Tibial artery (tissue), 4 donors: Measurements from ENCODE around the gene ERCC1.
A peak's percentile ranks its signal among the peaks of the same experiment; 100 is the strongest.

Experiments
- DNase-seq, 2 donors: peaks; one replicate each; pipeline ENCODE4 v3.0.0-alpha.2; 2019
- H3K27ac ChIP-seq, 2 donors: fragments of 200-600 bp; sonication (generic) in 1 of 2; 1 replicate in 1 of 2; 2 replicates in 1 of 2; pipeline ENCODE4 v1.5.1; 2018 to 2019; ENCODE audit warnings: mild to moderate bottlenecking in 1 of 2
- H3K27me3 ChIP-seq, 2 donors: fragments of 200-600 bp; sonication (generic) in 1 of 2; one replicate each; pipeline versions ENCODE4 v1.5.1 to v1.6.0; 2016 to 2019
- H3K36me3 ChIP-seq, 3 donors: fragments of 200-600 bp; sonication (generic) in 2 of 3; one replicate each; pipeline ENCODE4 v1.5.1; 2016 to 2019; ENCODE audit warnings: mild to moderate bottlenecking in 2 of 3
- H3K4me1 ChIP-seq, 4 donors: fragments of 200-600 bp; sonication (generic) in 2 of 4; 1 replicate in 3 of 4; 2 replicates in 1 of 4; pipeline ENCODE4 v1.5.1; 2016 to 2019
- H3K4me3 ChIP-seq, 2 donors: fragments of 200-600 bp; sonication (generic) in 1 of 2; 1 replicate in 1 of 2; 2 replicates in 1 of 2; pipeline ENCODE4 v1.5.1; 2018 to 2019; ENCODE audit warnings: mild to moderate bottlenecking in 2 of 2
- H3K9me3 ChIP-seq, 3 donors: fragments of 200-600 bp; sonication (generic) in 1 of 3; one replicate each; pipeline ENCODE4 v1.5.1; 2016 to 2019
- intact Hi-C: fragments of 100-400 bp; cut with DNase I; formaldehyde crosslinking; loops from one replicate; pipeline ENCODE4 v1.15.0; 2023; ENCODE audit warnings: low total_unique reads
- TF ChIP-seq, protein P1 (sequence below), 2 experiments: fragments of 200-600 bp in 1 of 2; fragments of 450-650 bp in 1 of 2; IDR thresholded peaks; one replicate each; pipeline ENCODE4 v1.5.1; 2017 to 2019; ENCODE audit warnings: antibody characterized with exemption in 2 of 2, mild to moderate bottlenecking in 1 of 2, moderate library complexity in 1 of 2

Gene ERCC1

DNA sequence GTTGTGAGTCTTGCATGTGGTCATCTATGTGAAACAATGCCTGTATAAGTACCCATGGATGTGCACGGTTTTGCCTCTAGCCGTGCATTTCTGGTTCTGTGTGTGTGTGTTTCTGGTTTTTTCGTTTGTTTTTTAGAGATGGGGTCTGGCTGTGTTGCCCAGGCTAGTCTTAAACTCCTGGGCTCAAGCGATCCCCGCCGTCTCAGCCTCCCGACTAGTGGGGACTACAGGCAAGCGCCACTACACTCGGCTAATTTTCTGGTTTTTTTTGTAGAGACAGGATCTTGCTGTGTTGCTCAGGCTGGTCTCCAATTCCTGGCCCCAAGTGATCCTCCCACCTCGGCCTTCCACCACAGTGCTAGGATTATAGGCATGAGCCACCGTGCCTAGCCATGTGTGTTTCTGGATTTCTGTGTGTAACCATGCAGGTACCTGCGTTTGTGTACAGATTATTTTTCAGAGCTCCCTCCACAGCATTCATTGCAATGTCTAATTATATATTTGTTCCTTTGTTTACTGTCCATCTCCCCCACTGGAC is 28.2 kb upstream of the ERCC1 start:
- Histone ChIP-seq H3K36me3 (no peaks in the 10 kb centered on the region), H3K9me3 (no peaks in the 10 kb centered on the region), H3K27ac (peak overlapping the region; percentile 81 to 90), H3K4me1 (peaks cover 0 to 49% (median 42%) of the 10 kb centered on the region in 4 donors), H3K27me3 (no peaks in the 10 kb centered on the region), H3K4me3 (no peak overlapping the region)
- no peak for DNase-seq
- intact Hi-C loops: no loop called here
- TF ChIP-seq, protein P1, sequence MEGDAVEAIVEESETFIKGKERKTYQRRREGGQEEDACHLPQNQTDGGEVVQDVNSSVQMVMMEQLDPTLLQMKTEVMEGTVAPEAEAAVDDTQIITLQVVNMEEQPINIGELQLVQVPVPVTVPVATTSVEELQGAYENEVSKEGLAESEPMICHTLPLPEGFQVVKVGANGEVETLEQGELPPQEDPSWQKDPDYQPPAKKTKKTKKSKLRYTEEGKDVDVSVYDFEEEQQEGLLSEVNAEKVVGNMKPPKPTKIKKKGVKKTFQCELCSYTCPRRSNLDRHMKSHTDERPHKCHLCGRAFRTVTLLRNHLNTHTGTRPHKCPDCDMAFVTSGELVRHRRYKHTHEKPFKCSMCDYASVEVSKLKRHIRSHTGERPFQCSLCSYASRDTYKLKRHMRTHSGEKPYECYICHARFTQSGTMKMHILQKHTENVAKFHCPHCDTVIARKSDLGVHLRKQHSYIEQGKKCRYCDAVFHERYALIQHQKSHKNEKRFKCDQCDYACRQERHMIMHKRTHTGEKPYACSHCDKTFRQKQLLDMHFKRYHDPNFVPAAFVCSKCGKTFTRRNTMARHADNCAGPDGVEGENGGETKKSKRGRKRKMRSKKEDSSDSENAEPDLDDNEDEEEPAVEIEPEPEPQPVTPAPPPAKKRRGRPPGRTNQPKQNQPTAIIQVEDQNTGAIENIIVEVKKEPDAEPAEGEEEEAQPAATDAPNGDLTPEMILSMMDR (IDR thresholded peaks at IDR 0.05): no peak

DNA sequence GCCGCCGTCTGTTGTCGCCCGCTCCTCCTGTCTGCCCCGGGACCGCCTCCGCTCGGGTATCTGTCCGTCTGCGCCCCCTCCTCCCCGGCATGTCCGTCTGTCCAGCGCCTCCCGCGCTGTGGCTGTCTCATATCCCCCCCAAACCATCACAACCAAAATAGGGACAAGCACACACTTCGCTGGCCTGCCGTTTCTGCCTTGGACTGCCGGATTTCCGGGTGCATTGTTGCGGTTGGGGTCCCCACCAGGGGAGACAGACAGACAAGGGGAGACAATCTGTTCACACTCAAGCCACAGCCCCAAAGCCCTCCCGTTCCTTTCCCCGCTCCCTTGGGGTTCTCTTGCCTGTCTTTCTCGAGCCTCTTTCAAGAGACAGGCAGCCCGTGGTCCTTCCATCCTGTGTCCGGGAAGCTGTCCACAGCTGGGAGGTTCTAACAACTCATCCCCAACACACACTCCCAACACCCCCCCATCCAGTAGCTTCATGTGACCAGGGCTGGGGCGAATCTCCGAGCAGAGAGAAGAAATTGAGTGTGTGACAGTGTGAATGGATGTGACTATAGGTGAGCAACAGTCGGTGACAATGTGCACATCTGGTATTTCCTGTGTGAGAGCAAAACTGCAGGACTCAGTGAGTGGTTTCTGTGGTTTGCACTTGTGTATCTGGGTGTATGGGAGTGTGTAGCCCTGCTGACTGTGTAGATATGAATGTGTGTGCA is 27.6 kb upstream of the ERCC1 start:
- peak overlapping the region; percentile 81 to 90 for H3K27ac ChIP-seq
- TF ChIP-seq, protein P1 (IDR thresholded peaks at IDR 0.05): no peak
- intact Hi-C loops: no loop called here
- no peaks in the 10 kb centered on the region for H3K36me3 ChIP-seq
- H3K9me3 ChIP-seq: no peaks in the 10 kb centered on the region
- no peaks in the 10 kb centered on the region for H3K27me3 ChIP-seq
- peak; percentile 61 to 76 for DNase-seq
- H3K4me3 ChIP-seq: peak overlapping the region; percentile 46 to 58
- H3K4me1 ChIP-seq: peaks cover 0 to 46% (median 41%) of the 10 kb centered on the region in 4 donors

DNA sequence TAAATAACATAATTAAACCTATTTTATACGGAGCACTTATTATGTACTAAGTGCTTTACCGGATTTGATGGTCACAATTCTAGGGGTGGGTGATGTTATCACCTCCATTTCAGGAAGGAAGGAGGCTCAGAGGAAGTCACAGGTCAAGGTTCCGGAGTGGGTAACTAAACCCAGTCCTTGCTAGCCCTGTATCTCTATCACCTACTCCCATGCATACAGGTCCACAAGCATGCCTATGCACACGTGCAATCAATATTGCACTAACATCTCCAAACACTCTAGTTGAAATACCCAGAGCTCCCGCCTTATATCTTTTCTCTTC is 26.3 kb upstream of the ERCC1 start:
- intact Hi-C loops: no loop called here
- TF ChIP-seq, protein P1 (IDR thresholded peaks at IDR 0.05): no peak
- H3K4me1 ChIP-seq: peaks cover 0 to 33% (median 27%) of the 10 kb centered on the region in 4 donors

DNA sequence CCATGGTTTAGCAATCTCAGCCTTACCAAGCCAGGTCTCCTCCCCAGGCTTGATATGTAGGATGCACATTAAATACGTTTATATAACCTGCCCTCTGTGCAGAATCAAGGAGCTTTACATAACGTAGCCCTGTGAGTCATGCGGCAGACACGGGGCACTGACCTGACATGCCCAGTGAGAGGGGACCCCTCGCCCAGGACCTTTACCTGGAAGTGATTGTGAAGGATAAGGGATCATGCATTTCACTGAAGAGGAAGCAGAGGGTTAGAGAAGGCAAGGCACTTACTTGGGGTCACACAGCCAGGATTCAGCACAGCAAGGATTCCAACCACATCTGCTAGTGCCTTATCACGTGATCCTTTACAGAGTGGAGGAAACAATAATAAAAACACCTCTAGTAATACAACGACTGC is 25.2 kb upstream of the ERCC1 start:
- Histone ChIP-seq H3K4me3 (no peak overlapping the region), H3K27me3 (no peaks in the 10 kb centered on the region), H3K9me3 (no peaks in the 10 kb centered on the region), H3K36me3 (no peaks in the 10 kb centered on the region), H3K4me1 (peaks cover 5 to 31% (median 23%) of the 10 kb centered on the region in 4 donors), H3K27ac (no peak overlapping the region)
- TF ChIP-seq, protein P1 (IDR thresholded peaks at IDR 0.05): no peak
- DNase-seq: no peak
- intact Hi-C loops: no loop called here

More for the DNA sequence above, 26.3 kb upstream of the ERCC1 start:
- no peak for DNase-seq
- no peaks in the 10 kb centered on the region for H3K36me3 ChIP-seq
- no peaks in the 10 kb centered on the region for H3K27me3 ChIP-seq
- H3K27ac ChIP-seq: peak overlapping the region; percentile 81 to 90
- H3K4me3 ChIP-seq: peak overlapping the region; percentile 46 to 58
- no peaks in the 10 kb centered on the region for H3K9me3 ChIP-seq

DNA sequence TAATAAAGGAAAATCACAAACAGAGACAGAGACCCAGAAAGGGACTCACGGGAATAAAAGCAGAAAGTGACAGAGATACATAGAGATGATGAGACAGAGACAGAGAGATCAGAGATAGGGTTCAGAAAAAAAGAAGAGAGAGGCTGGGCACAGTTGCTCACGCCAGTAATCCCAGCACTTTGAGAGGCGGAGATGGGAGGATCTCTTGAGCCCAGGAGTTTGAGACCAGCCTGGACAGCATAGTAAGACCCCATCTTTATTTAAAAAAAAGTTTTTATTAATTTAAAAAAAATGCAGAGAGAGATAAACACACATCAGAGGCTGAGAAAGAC is 24.7 kb upstream of the ERCC1 start:
- TF ChIP-seq, protein P1 (IDR thresholded peaks at IDR 0.05): no peak
- intact Hi-C loops: no loop called here
- Histone ChIP-seq H3K4me1 (peaks cover 5 to 31% (median 24%) of the 10 kb centered on the region in 4 donors), H3K36me3 (no peaks in the 10 kb centered on the region), H3K27me3 (no peaks in the 10 kb centered on the region), H3K27ac (no peak overlapping the region), H3K9me3 (no peaks in the 10 kb centered on the region), H3K4me3 (no peak overlapping the region)
- no peak for DNase-seq
